GOT3 (cell line): ENCODE measurements around the gene GOLGA8S.
"Not testable (repeated sequence)": the region's sequence is repeated elsewhere in the genome, so short reads cannot be mapped to it uniquely, and the experiment has no call there.

Experiments
- DNase-seq: peaks from one replicate; lab custom pipeline; 2025; ENCODE audit warnings: mixed read lengths; lab: John Stamatoyannopoulos, UW

Gene GOLGA8S, protein sequence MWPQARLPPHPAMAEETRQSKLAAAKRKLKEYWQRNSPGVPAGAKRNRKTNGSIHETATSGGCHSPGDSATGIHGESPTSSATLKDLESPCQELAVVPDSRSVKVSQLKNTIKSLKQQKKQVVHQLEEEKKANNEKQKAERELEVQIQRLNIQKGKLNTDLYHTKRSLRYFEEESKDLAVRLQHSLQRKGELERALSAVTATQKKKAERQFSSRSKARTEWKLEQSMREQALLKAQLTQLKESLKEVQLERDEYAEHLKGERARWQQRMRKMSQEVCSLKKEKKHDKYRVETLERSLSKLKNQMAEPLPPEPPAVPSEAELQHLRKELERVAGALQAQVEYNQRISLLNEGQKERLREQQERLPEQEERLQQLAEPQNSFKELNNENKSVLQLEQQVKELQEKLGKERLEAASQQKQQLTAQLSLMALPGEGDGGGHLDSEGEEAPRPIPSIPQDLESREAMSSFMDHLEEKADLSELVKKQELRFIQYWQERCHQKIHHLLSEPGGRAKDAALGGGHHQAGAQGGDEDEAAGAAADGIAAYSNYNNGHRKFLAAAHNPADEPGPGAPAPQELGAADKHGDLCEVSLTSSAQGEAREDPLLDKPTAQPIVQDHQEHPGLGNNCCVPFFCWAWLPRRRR

DNA sequence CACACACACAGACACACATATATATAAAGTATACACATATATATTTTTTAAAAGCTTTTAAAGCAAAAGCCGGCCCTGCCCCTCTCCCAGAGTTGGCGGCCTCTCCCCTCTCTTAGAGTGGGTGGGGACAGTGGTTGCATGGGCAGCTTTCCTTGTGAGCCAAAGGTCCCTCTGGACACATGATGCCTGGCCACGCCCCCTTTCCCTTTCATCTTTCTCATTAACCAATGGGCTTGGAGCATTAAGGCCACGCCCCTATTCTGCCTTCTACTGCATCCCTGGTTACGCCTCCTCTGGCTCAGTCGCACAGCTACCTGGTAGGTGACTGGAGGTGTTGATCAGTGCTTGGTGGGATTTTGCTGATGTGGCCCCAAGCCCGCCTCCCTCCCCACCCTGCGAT is at the start of gene GOLGA8S:
GOLGA8S (plus strand) TSS at position 301 of the 400 bp plus-strand sequence; CDS start at position 363, 62 bp downstream.
- DNase-seq = not testable (repeated sequence)

- DNase-seq = not testable (repeated sequence)
These were observed 49.7 kb upstream of the GOLGA8S start for GRCh38 chr15:23304805-23305204.

DNA sequence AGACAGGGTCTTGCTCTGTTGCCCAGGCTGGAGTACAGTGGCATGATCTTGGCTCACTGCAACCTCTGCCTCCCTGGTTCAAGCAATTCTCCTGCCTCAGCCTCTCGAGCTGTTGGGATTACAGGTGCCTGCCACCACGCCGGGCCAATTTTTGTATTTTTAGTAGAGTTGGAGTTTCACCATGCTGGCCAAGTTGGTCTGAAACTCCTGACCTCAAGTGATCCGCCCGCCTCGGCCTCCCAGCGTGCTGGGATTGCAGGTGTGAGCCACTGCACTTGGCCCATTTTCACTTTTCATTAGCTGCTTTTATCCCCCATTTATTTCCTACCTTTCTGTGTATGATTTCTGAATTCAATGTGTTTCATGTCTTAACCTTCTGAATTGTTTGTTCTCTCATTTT is 48.6 kb upstream of the GOLGA8S start:
- DNase-seq = not testable (repeated sequence)

DNA sequence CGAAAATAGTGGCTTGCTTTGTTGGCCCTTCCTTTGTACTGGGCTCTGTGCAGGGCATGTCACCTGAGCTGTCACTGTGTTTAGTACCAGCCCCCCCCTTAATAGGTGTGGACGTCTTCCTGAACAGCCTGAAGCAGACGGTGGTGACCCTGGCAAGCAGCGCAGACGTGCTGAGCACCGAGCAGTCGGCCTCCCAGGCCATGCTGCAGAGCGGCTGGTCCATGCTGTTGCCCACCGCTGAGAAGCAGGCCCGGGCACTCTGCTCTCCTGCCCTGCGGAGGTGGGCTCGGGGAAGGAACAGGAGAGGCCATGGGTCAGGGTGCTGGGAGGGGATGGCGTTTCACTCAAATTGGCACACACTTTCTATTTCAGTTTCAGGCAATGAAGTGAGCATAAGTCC is 43.3 kb upstream of the GOLGA8S start:
- not testable (repeated sequence) for DNase-seq

- DNase-seq = not testable (repeated sequence)
These were observed 20.5 kb upstream of the GOLGA8S start, which contains the start of gene GOLGA6L26 for GRCh38 chr15:23334096-23334495. Gene GOLGA6L26 (minus strand): TSS chr15:23334196. CDS start chr15:23334135, 61 bp downstream.

- DNase-seq = not testable (repeated sequence)
These were observed 8.1 kb downstream of the GOLGA8S start for GRCh38 chr15:23362622-23363021.

GRCh38 chr15:23364261-23364660 is 9.7 kb downstream of the GOLGA8S start:
- DNase-seq = not testable (repeated sequence)

GRCh38 chr15:23370578-23370977 is 16.0 kb downstream of the GOLGA8S start:
- no peak for DNase-seq

GRCh38 chr15:23371134-23371533 is 16.6 kb downstream of the GOLGA8S start:
- DNase-seq = not testable (repeated sequence)

DNA sequence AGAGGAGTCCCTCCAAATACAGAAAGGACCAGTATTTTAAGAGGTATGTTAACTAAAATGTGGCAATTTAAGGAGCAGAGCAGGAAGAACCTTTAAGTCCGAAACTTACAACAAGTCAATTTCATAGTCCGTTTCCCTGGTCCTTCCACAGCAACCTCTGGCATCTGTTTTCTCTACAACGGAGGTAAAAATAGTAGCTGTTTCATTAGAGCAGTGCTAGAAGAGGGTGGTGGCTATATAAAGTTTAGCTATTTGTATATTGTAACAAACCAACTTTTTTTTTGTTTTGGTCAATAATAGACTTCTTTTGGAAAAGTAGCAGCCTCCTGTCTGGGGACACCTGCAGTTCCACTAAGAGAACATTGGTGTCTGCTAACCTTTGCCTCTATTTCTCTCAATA is 17.3 kb downstream of the GOLGA8S start:
- DNase-seq = not testable (repeated sequence)

- no peak for DNase-seq
These were observed 17.7 kb downstream of the GOLGA8S start for GRCh38 chr15:23372284-23372683.

- not testable (repeated sequence) for DNase-seq
These were observed 18.5 kb downstream of the GOLGA8S start for GRCh38 chr15:23372891-23373600.

GRCh38 chr15:23374226-23374625 is 19.7 kb downstream of the GOLGA8S start:
- DNase-seq = not testable (repeated sequence)

- not testable (repeated sequence) for DNase-seq
These were observed 24.4 kb downstream of the GOLGA8S start for GRCh38 chr15:23378946-23379345.

DNA sequence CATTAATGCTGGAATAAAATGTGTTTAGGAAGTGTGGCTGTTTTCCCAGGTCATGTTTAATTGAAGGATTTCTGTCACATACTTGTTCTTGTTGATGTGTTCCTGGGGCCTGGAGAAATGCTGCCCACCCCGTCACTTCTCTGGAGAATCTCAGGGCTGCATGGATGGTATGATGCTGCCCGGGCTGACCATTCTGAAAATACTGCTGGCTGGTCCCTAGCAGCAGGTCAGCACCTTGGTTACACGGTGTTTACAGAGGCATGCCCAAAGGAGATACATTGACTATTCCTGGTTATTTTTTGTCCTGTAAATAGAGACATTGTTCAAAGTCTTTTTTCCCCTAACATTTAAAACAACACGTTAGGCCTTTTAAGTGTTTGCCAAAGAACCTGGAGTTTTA is 26.2 kb downstream of the GOLGA8S start:
- not testable (repeated sequence) for DNase-seq

GRCh38 chr15:23381192-23381591 is 26.6 kb downstream of the GOLGA8S start:
- not testable (repeated sequence) for DNase-seq

DNA sequence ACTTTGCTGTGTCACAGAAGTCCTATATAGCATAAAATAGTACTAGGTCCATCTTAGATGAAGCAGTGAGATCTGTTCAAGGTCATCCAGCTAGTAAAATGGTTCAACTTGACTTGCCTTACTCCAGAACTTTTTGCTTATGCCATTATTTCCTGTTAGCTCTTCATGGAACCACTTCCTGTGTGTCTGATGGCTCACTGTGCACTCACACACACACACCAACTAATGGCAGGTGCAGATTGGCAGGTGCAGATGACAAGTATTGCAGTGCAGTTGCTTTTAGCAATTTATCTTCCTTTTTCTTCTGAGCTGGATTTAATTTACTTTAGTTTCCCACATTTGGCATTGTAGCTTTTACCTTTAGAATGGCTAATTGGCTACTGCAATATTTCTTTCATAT is 29.8 kb downstream of the GOLGA8S start:
- no peak for DNase-seq

GRCh38 chr15:23385886-23386430 is 31.4 kb downstream of the GOLGA8S start:
- DNase-seq = no peak

DNA sequence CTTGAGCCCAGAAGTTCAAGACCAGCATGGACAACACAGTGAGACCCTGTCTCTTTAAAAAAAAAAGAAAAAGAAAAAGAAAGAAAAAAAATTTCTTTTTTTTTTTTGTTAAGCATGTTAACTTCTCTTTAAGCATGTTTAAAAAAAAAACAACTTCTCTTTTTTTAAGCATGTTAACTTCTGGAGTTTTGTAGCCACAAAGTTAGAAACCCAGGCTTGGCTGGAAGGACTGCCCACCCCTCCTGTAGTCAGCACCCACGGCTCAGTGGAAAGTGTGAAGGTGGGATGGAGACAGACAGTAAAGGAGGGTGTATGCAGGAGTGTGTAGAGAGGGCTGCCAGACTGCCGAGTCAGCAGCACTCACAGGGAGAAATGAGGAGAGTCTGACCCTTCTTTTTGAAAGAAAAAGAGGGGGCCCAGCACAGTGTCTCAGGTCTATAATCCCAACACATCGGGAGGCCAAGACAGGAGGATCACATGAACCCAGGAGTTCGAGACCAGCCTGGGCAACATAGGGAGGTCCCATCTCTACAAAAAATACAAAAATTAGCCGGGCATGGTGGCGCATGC is 33.2 kb downstream of the GOLGA8S start:
- DNase-seq = no peak

- DNase-seq = no peak
These were observed 40.6 kb downstream of the GOLGA8S start for GRCh38 chr15:23395030-23395692.

DNA sequence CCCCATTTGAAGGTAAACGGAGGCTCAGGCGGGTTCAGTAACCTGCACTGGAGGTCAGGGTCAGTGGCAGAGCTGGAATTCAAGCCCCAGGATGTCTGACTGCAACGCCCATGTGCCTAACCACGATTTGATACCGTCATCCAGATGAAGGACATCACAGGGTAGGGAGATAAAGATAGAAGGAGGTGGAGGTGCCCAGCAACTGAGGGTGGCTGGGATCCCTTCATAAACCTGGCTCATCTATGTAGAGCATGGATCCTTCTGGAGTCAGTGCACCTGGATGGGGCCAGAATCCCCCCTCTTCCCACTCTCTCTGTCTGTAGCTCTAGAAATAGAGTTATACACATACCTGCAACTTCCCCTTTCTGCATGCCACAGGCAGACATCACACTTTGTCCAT is 41.3 kb downstream of the GOLGA8S start:
- no peak for DNase-seq
